SK-N-SH (cell line): Measurements from ENCODE around the gene CKS2. TPM values are rescaled to one million over a fixed set of nuclear protein-coding genes. Genes with fewer than 3 reads are reported as not detected.

Experiments
- CTCF ChIA-PET: fragments of 300-600, 350-600 bp; formaldehyde crosslinking; extraction: SDS; loops from one replicate; lab custom pipeline; 2021; lab: Yijun Ruan, JAX
- POLR2A ChIA-PET: fragments of 350-600 bp; sonication (Branson Sonifier 250); formaldehyde crosslinking; extraction: SDS; loops from one replicate; lab custom pipeline; 2020; ENCODE audit warnings: antibody characterized with exemption, inconsistent platforms; lab: Yijun Ruan, JAX
- DNase-seq: peaks from one replicate; pipeline ENCODE4 v3.0.0; 2012
- H2AFZ ChIP-seq: fragments of 200-600 bp; sonication (generic); 2 replicates; pipeline ENCODE4 v1.8.1; 2016; ENCODE audit warnings: antibody characterized with exemption, mild to moderate bottlenecking, low read depth
- H3F3A ChIP-seq: fragments of 200-600 bp; sonication (generic); replicated peaks from 2 replicates; pipeline ENCODE3; 2016; ENCODE audit warnings: antibody characterized with exemption, mild to moderate bottlenecking; ENCODE audit not compliant: insufficient read depth
- H3K27ac ChIP-seq, 2 experiments: fragments of 200-500 bp in 1 of 2; fragments of 200-600 bp in 1 of 2; sonication (Bioruptor generic) in 1 of 2; sonication (generic), shearing (Covaris generic) in 1 of 2; 2 replicates each; pipeline versions ENCODE4 v1.5.1 to v1.6.1; 2014 to 2016; ENCODE audit warnings: low read depth in 2 of 2, inconsistent platforms in 1 of 2, low read length in 1 of 2, mild to moderate bottlenecking in 1 of 2, mixed read lengths in 1 of 2
- H3K27me3 ChIP-seq: fragments of 200-600 bp; sonication (generic), shearing (Covaris generic); 2 replicates; pipeline ENCODE4 v1.6.1; 2016; ENCODE audit warnings: mixed run types; ENCODE audit not compliant: insufficient read depth
- H3K36me3 ChIP-seq, 2 experiments: fragments of 200-500 bp in 1 of 2; fragments of 200-600 bp in 1 of 2; sonication (Bioruptor generic) in 1 of 2; sonication (generic) in 1 of 2; replicated peaks in 1 of 2; 2 replicates each; pipeline versions ENCODE3 to v1.5.1; 2014 to 2016; ENCODE audit warnings: low read length in 1 of 2, mild to moderate bottlenecking in 1 of 2; ENCODE audit not compliant: insufficient read depth in 2 of 2, control insufficient read depth in 1 of 2
- H3K4me1 ChIP-seq, 2 experiments: fragments of 200-500 bp in 1 of 2; fragments of 200-600 bp in 1 of 2; sonication (Bioruptor generic) in 1 of 2; sonication (generic), shearing (Covaris generic) in 1 of 2; 2 replicates each; pipeline versions ENCODE4 v1.5.1 to v1.6.1; 2014 to 2016; ENCODE audit warnings: low read depth in 1 of 2, low read length in 1 of 2, mixed run types in 1 of 2; ENCODE audit not compliant: insufficient read depth in 2 of 2, control insufficient read depth in 1 of 2
- H3K4me2 ChIP-seq: fragments of 200-600 bp; sonication (generic), shearing (Covaris generic); 2 replicates; pipeline ENCODE4 v1.6.1; 2017; ENCODE audit warnings: mixed run types
- H3K4me3 ChIP-seq, 2 experiments: fragments of 200-500 bp in 1 of 2; fragments of 200-600 bp in 1 of 2; sonication (Bioruptor generic) in 1 of 2; sonication (generic), shearing (Covaris generic) in 1 of 2; 2 replicates each; pipeline versions ENCODE4 v1.5.1 to v1.8.1; 2014 to 2016; ENCODE audit warnings: low read depth in 2 of 2, inconsistent platforms in 1 of 2, low read length in 1 of 2, mild to moderate bottlenecking in 1 of 2, mixed read lengths in 1 of 2, moderate library complexity in 1 of 2
- H3K79me2 ChIP-seq: fragments of 200-600 bp; sonication (generic); 2 replicates; pipeline ENCODE4 v1.8.1; 2017; ENCODE audit warnings: mild to moderate bottlenecking; ENCODE audit not compliant: insufficient read depth
- H3K9ac ChIP-seq: fragments of 200-600 bp; sonication (generic); 2 replicates; pipeline ENCODE4 v1.6.1; 2017; ENCODE audit warnings: mixed run types
- H3K9me2 ChIP-seq: fragments of 200-600 bp; sonication (generic); 2 replicates; pipeline ENCODE4 v1.6.1; 2017; ENCODE audit warnings: mixed run types
- H3K9me3 ChIP-seq: fragments of 200-600 bp; sonication (generic); 2 replicates; pipeline ENCODE4 v1.6.1; 2017; ENCODE audit warnings: mixed run types, mild to moderate bottlenecking, moderate library complexity
- H4K20me1 ChIP-seq: fragments of 200-600 bp; sonication (generic); 2 replicates; pipeline ENCODE4 v1.6.1; 2017; ENCODE audit warnings: mild to moderate bottlenecking, mixed run types; ENCODE audit not compliant: insufficient read depth
- CHD2 ChIP-seq: fragments of 150-350 bp; IDR thresholded peaks from 2 replicates; pipeline ENCODE4 v1.6.1; 2018; ENCODE audit warnings: low read length; ENCODE audit not compliant: partially characterized antibody
- ELF1 ChIP-seq: IDR thresholded peaks from 2 replicates; pipeline ENCODE4 v1.4.0; 2012
- EP300 ChIP-seq, 2 experiments: IDR thresholded peaks; 2 replicates each; pipeline versions ENCODE4 v1.4.0 to v1.6.1; 2012; ENCODE audit warnings: borderline replicate concordance in 1 of 2, low read depth in 1 of 2, low read length in 1 of 2
- EZH2phosphoT487 ChIP-seq: fragments of 200-600 bp; sonication (generic); IDR thresholded peaks from 2 replicates; pipeline ENCODE4 v1.6.1; 2017; ENCODE audit warnings: low read depth, mixed run types, mild to moderate bottlenecking, antibody characterized with exemption, moderate library complexity, borderline replicate concordance
- FOSL2 ChIP-seq: IDR thresholded peaks from 2 replicates; pipeline ENCODE4 v1.4.0; 2012; ENCODE audit warnings: low read depth, mild to moderate bottlenecking, moderate library complexity, borderline replicate concordance
- FOXJ3 ChIP-seq: sonication (generic); formaldehyde crosslinking; IDR thresholded peaks from 2 replicates; pipeline ENCODE4 v1.5.1; 2020; ENCODE audit warnings: mild to moderate bottlenecking, missing genetic modification reagents
- FOXM1 ChIP-seq: IDR thresholded peaks from 2 replicates; pipeline ENCODE4 v1.4.0; 2012; ENCODE audit warnings: low read depth, mild to moderate bottlenecking
- GABPA ChIP-seq: IDR thresholded peaks from 2 replicates; pipeline ENCODE4 v1.4.0; 2012; ENCODE audit warnings: low read depth, mild to moderate bottlenecking
- MEF2A ChIP-seq: IDR thresholded peaks from 2 replicates; pipeline ENCODE4 v1.4.0; 2012; ENCODE audit warnings: low read depth, borderline replicate concordance
- MXI1 ChIP-seq: IDR thresholded peaks from 2 replicates; pipeline ENCODE4 v1.6.1; 2012; ENCODE audit warnings: mild to moderate bottlenecking, low read depth, low read length, improper control_type of control experiment
- NRF1 ChIP-seq: IDR thresholded peaks from 2 replicates; pipeline ENCODE4 v1.6.1; 2012; ENCODE audit warnings: low read depth, mild to moderate bottlenecking, low read length
- PBX3 ChIP-seq: IDR thresholded peaks from 2 replicates; pipeline ENCODE4; 2012
- POLR2AphosphoS5 ChIP-seq: IDR thresholded peaks from 2 replicates; pipeline ENCODE4 v1.6.1; 2012; ENCODE audit warnings: low read depth, low read length
- RCOR1 ChIP-seq: fragments of 150-350 bp; IDR thresholded peaks from 2 replicates; pipeline ENCODE4 v1.6.1; 2017; ENCODE audit warnings: antibody characterized with exemption, low read length
- REST ChIP-seq: IDR thresholded peaks from 2 replicates; pipeline ENCODE4 v1.6.1; 2012; ENCODE audit warnings: mild to moderate bottlenecking, low read depth, low read length, moderate library complexity
- SIN3A ChIP-seq: IDR thresholded peaks from 2 replicates; pipeline ENCODE4 v1.6.1; 2012; ENCODE audit warnings: low read depth, mild to moderate bottlenecking, low read length, moderate library complexity, borderline replicate concordance
- SMC3 ChIP-seq: IDR thresholded peaks from 2 replicates; pipeline ENCODE4 v1.6.1; 2012; ENCODE audit warnings: low read depth, low read length, improper control_type of control experiment
- TAF1 ChIP-seq: IDR thresholded peaks from 2 replicates; pipeline ENCODE4 v1.6.1; 2012; ENCODE audit warnings: low read depth, mild to moderate bottlenecking, low read length, moderate library complexity, borderline replicate concordance
- TEAD4 ChIP-seq: IDR thresholded peaks from 2 replicates; pipeline ENCODE4 v1.4.0; 2012; ENCODE audit warnings: mild to moderate bottlenecking, borderline replicate concordance; ENCODE audit not compliant: insufficient read depth
- USF2 ChIP-seq: fragments of 150-350 bp; IDR thresholded peaks from 2 replicates; pipeline ENCODE4 v1.6.1; 2017; ENCODE audit warnings: antibody characterized with exemption, low read length, low read depth, borderline replicate concordance
- YY1 ChIP-seq: IDR thresholded peaks from 2 replicates; pipeline ENCODE4 v1.4.0; 2012; ENCODE audit warnings: low read depth, mild to moderate bottlenecking
- WGBS: methylation state at CpG from one replicate; pipeline ENCODE4 v1.1.6; 2017; ENCODE audit warnings: low lambda C conversion rate; 5-methylcytosine and 5-hydroxymethylcytosine counted together
- polyA plus RNA-seq, 3 experiments: library from polyadenylated mRNA; depleted of rRNA; stranded (reverse); fragments of >200 nt; gene quantifications; 2 replicates each; pipeline ENCODE4 v1.2.3, GENCODE V29; 2012

CKS2 gene
- polyA plus RNA-seq, 1 of the 3 experiments (the other 2 are of a cell fraction), result 362 TPM

- Histone ChIP-seq H2AFZ (no peak overlapping the region), H3K36me3 (peaks cover 13 to 54% of the 10 kb centered on the region in 2 experiments), H3K27ac (no peak overlapping the region; a peak in 1 of 4 replicates), H3K27me3 (no peaks in the 10 kb centered on the region), H3K4me3 (no peak overlapping the region), H3K4me1 (peaks cover 0 to 42% of the 10 kb centered on the region in 2 experiments; a peak in 2 of 4 replicates), H3K9me3 (no peaks in the 10 kb centered on the region), H3K4me2 (no peak overlapping the region), H4K20me1 (no peaks in the 10 kb centered on the region), H3K79me2 (no peaks in the 10 kb centered on the region), H3K9me2 (no peaks in the 10 kb centered on the region), H3F3A (no peaks in the 10 kb centered on the region), H3K9ac (no peak overlapping the region)
- TF ChIP-seq TEAD4 (no peak), EP300 (IDR thresholded peaks at IDR 0.05; ENCODE audit: borderline replicate concordance in 1 of 2, low read depth in 1 of 2, low read length in 1 of 2) (no peak), FOXJ3 (CRISPR knock-in tag) (no peak), ELF1 (no peak), FOSL2 (no peak), SIN3A (no peak)
- ChIA-PET POLR2A (no interaction called here), CTCF (no interaction called here)
- 92% methylated on average over 5 of the region's 9 CpGs for WGBS
- no peak for DNase-seq
Observed at GRCh38 chr9:89361816-89362646, 51.0 kb downstream of the CKS2 start.

GRCh38 chr9:89362647-89363310 lies 51.8 kb downstream of the CKS2 start:
- no peak overlapping the region for H3K27ac ChIP-seq
- H3K9ac ChIP-seq, result no peak overlapping the region
- no peak overlapping the region for H3K4me2 ChIP-seq
- H4K20me1 ChIP-seq, result no peaks in the 10 kb centered on the region
- 92% methylated on average over 4 of the region's 10 CpGs for WGBS
- TF ChIP-seq MEF2A (no peak), SMC3 (no peak), YY1 (no peak), TEAD4 (no peak), EP300 (IDR thresholded peaks at IDR 0.05; ENCODE audit: borderline replicate concordance in 1 of 2, low read depth in 1 of 2, low read length in 1 of 2) (no peak), PBX3 (no peak), EZH2phosphoT487 (no peak), TAF1 (no peak), MXI1 (no peak), RCOR1 (no peak), POLR2AphosphoS5 (no peak), FOXJ3 (CRISPR knock-in tag) (no peak), GABPA (no peak), USF2 (no peak), REST (no peak), FOXM1 (no peak), CHD2 (no peak), NRF1 (no peak)
- H3K79me2 ChIP-seq, result no peaks in the 10 kb centered on the region
- H3K9me2 ChIP-seq, result no peaks in the 10 kb centered on the region
- CTCF ChIA-PET, result no interaction called here
- H3K27me3 ChIP-seq, result no peaks in the 10 kb centered on the region
- H3K9me3 ChIP-seq, result no peaks in the 10 kb centered on the region
- no peak overlapping the region for H3K4me3 ChIP-seq
- POLR2A ChIA-PET, result interaction anchor here (0.9 kb wide), 1 partner anchor 12 kb away, joined by 3 read pairs; no protein-coding TSS in a partner anchor
- H3F3A ChIP-seq, result no peaks in the 10 kb centered on the region
- H3K36me3 ChIP-seq, result peaks cover 6 to 47% of the 10 kb centered on the region in 2 experiments
- no peak for DNase-seq
- no peak overlapping the region for H2AFZ ChIP-seq
- H3K4me1 ChIP-seq, result peaks cover 0 to 40% of the 10 kb centered on the region in 2 experiments; a peak in 2 of 4 replicates
